H7 (cell line): ENCODE results near the gene RLN1. TPM values are rescaled to one million over a fixed set of nuclear protein-coding genes. Genes with fewer than 3 reads are reported as not detected.

Experiments
- DNase-seq: peaks from one replicate; pipeline ENCODE4 v3.0.0; 2012
- H3K27me3 ChIP-seq: 2 replicates; pipeline ENCODE4 v1.6.0; 2011; ENCODE audit warnings: mild to moderate bottlenecking, low read length; ENCODE audit not compliant: control insufficient read depth, insufficient read depth
- H3K36me3 ChIP-seq: replicated peaks from 2 replicates; pipeline ENCODE4 v1.5.1; 2011; ENCODE audit warnings: low read length; ENCODE audit not compliant: control insufficient read depth, insufficient read depth
- H3K4me3 ChIP-seq: 2 replicates; pipeline ENCODE4 v1.5.1; 2011; ENCODE audit warnings: low read depth, mild to moderate bottlenecking, control low read depth, low read length, moderate library complexity; ENCODE audit not compliant: insufficient read depth
- total RNA-seq: library from RNA; depleted of rRNA; stranded (reverse); fragments of >200 nt; shearing (Covaris generic); gene quantifications from 2 replicates; pipeline ENCODE4 v1.2.3, GENCODE V29; 2014; rRNA removed

The RLN1 gene
- total RNA-seq, 1 experiment from 2014 or later: 0.42 TPM

DNA sequence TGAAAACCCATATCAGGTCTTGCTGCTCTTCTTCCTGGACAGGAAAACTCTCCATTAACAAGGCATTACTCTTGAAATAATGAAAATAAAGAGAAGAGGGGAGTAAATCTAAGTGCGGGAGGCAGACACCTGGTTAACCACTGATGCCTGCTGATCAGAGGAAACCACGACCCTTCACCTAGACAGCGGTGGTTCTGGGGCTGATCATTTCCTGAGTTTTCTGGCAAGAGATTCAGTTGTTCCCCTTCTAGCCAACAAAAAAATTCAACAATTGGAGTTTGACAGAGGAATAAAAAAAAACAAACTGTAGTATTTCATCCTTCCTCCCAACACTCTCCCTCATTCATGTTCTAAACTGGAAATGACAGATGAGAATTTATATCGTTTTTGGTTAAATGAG is 38.1 kb downstream of the RLN1 start:
- H3K27me3 ChIP-seq: no peaks in the 10 kb centered on the region
- no peak for DNase-seq
- H3K36me3 ChIP-seq: no peaks in the 10 kb centered on the region

GRCh38 chr9:5292141-5292540 is 47.5 kb downstream of the RLN1 start:
- Histone ChIP-seq H3K27me3 (no peaks in the 10 kb centered on the region), H3K36me3 (no peaks in the 10 kb centered on the region), H3K4me3 (no peak overlapping the region)
- DNase-seq: no peak

More for the DNA sequence above, 38.1 kb downstream of the RLN1 start:
- H3K4me3 ChIP-seq: no peak overlapping the region

DNA sequence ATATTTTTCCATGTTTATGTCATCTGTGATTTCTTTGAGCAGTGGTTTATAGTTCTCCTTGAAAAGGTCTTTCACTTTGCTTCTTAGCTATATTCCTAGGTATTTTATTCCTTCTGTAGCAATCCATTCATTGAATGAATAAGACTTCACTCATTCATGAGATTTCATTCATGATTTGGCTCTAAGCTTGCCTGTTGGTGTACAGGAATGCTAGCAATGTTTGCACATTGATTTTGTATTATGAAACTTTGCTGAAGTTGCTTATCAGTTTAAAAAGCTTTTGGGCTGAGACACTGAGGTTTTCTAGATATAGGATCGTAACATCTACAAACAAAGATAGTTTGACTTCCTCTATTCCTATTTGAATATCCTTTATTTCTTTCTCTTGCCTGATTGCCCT is 51.1 kb downstream of the RLN1 start:
- no peaks in the 10 kb centered on the region for H3K27me3 ChIP-seq
- DNase-seq: no peak

GRCh38 chr9:5286262-5286661 is 53.4 kb downstream of the RLN1 start:
- H3K27me3 ChIP-seq: no peaks in the 10 kb centered on the region
- H3K36me3 ChIP-seq: no peaks in the 10 kb centered on the region
- no peak for DNase-seq
- no peak overlapping the region for H3K4me3 ChIP-seq

More for the DNA sequence above, 51.1 kb downstream of the RLN1 start:
- no peaks in the 10 kb centered on the region for H3K36me3 ChIP-seq
- no peak overlapping the region for H3K4me3 ChIP-seq

Other genes with a start within 250 kb of the RLN1 start
- not detected in 2 replicates for gene INSL6, start 154.2 kb downstream of the RLN1 start, total RNA-seq
- not detected in 2 replicates for gene INSL4, start 108.5 kb downstream of the RLN1 start, total RNA-seq
- gene RLN2, start 35.2 kb downstream of the RLN1 start, total RNA-seq: 0.28 TPM in 1 of 2 replicates, not detected in the other
- 28.2 and 32.3 TPM in 2 replicates for gene PLGRKT, start 98.0 kb upstream of the RLN1 start, total RNA-seq
- 0.26 TPM in 1 of 2 replicates, not detected in the other for gene CD274, start 110.7 kb upstream of the RLN1 start, total RNA-seq
- not detected in 2 replicates for gene PDCD1LG2, start 170.7 kb upstream of the RLN1 start, total RNA-seq